Calu3 (cell line): ENCODE results near the gene SF3B2. TPM values are rescaled to one million over a fixed set of nuclear protein-coding genes. Genes with fewer than 3 reads are reported as not detected.

Experiments
- BruUV-seq: library from RNA; stranded (reverse); fragments of 400-500 nt; replicated peaks from 2 replicates; lab custom pipeline; 2021; lab: Mats Ljungman, UMichigan
- CTCF ChIA-PET: fragments of 300-600 bp; sonication (Branson Sonifier 250); formaldehyde crosslinking; loops from one replicate; lab custom pipeline; 2022; ENCODE audit warnings: antibody characterized with exemption; lab: Charles Lee
- DNase-seq: peaks from one replicate; pipeline ENCODE4 v3.0.0; 2022
- H3K27ac Mint-ChIP-seq: one replicate; pipeline ENCODE4 v1.8.0; 2022; ENCODE audit warnings: mixed read lengths; ENCODE audit not compliant: unreplicated experiment
- H3K27me3 Mint-ChIP-seq: one replicate; pipeline ENCODE4 v1.8.0; 2022; ENCODE audit warnings: mixed read lengths; ENCODE audit not compliant: unreplicated experiment
- H3K36me3 Mint-ChIP-seq: one replicate; pipeline ENCODE4 v1.8.0; 2022; ENCODE audit warnings: mild to moderate bottlenecking, moderate library complexity, mixed read lengths; ENCODE audit not compliant: insufficient read depth, unreplicated experiment
- H3K4me1 Mint-ChIP-seq: one replicate; pipeline ENCODE4 v1.8.0; 2022; ENCODE audit warnings: mild to moderate bottlenecking, low read depth, mixed read lengths; ENCODE audit not compliant: unreplicated experiment
- H3K4me3 Mint-ChIP-seq: one replicate; pipeline ENCODE4 v1.8.0; 2022; ENCODE audit warnings: mild to moderate bottlenecking, low read depth, moderate library complexity, mixed read lengths; ENCODE audit not compliant: unreplicated experiment
- H3K9me3 Mint-ChIP-seq: one replicate; pipeline ENCODE4 v1.8.0; 2022; ENCODE audit warnings: low read depth, mixed read lengths; ENCODE audit not compliant: unreplicated experiment
- CTCF ChIP-seq: fragments of 200-600 bp; IDR thresholded peaks from one replicate; pipeline ENCODE4 v1.8.0; 2022; ENCODE audit warnings: antibody characterized with exemption; ENCODE audit not compliant: unreplicated experiment
- intact Hi-C: fragments of 100-400 bp; cut with micrococcal nuclease; formaldehyde crosslinking; loops from one replicate; pipeline ENCODE4 v1.10.0; 2022; ENCODE audit not compliant: unreplicated experiment
- total RNA-seq: library from RNA; stranded (reverse); gene quantifications from 2 replicates; pipeline ENCODE4 v1.2.3, GENCODE V29; 2022

The SF3B2 gene
- total RNA-seq, 1 experiment from 2014 or later: 173 TPM

- H3K9me3 Mint-ChIP-seq: no peaks in the 10 kb centered on the region
- H3K4me3 Mint-ChIP-seq: no peak overlapping the region
- H3K4me1 Mint-ChIP-seq: peaks cover 14% of the 10 kb centered on the region
- intact Hi-C loops: no loop called here
- no TSS peak for BruUV-seq
- CTCF ChIA-PET: no interaction called here
- H3K36me3 Mint-ChIP-seq: peaks cover 60% of the 10 kb centered on the region
- no peak overlapping the region for H3K27ac Mint-ChIP-seq
- DNase-seq: no peak
- H3K27me3 Mint-ChIP-seq: no peaks in the 10 kb centered on the region
- TF ChIP-seq CTCF: no peak
These were observed 48.0 kb upstream of the SF3B2 start for GRCh38 chr11:66004186-66004585.

GRCh38 chr11:66006134-66006890 is 45.9 kb upstream of the SF3B2 start:
- TF ChIP-seq CTCF: no peak
- Mint-ChIP-seq H3K27me3 (no peaks in the 10 kb centered on the region), H3K4me1 (peaks cover 7% of the 10 kb centered on the region), H3K9me3 (no peaks in the 10 kb centered on the region), H3K4me3 (no peak overlapping the region), H3K36me3 (peaks cover 46% of the 10 kb centered on the region), H3K27ac (no peak overlapping the region)
- BruUV-seq: no TSS peak
- no peak for DNase-seq
- intact Hi-C loops: no loop called here
- CTCF ChIA-PET: no interaction called here

GRCh38 chr11:66006891-66007176 is 45.3 kb upstream of the SF3B2 start:
- no peak overlapping the region for H3K27ac Mint-ChIP-seq
- no TSS peak for BruUV-seq
- no peak overlapping the region for H3K4me3 Mint-ChIP-seq
- peaks cover 7% of the 10 kb centered on the region for H3K4me1 Mint-ChIP-seq
- intact Hi-C loops: no loop called here
- CTCF ChIA-PET: no interaction called here
- no peak for DNase-seq
- no peak for TF ChIP-seq CTCF
- H3K9me3 Mint-ChIP-seq: no peaks in the 10 kb centered on the region
- peaks cover 46% of the 10 kb centered on the region for H3K36me3 Mint-ChIP-seq
- H3K27me3 Mint-ChIP-seq: no peaks in the 10 kb centered on the region

GRCh38 chr11:66007201-66007634 is 44.9 kb upstream of the SF3B2 start:
- Mint-ChIP-seq H3K27ac (no peak overlapping the region), H3K36me3 (peaks cover 46% of the 10 kb centered on the region), H3K4me1 (peaks cover 7% of the 10 kb centered on the region), H3K27me3 (no peaks in the 10 kb centered on the region), H3K4me3 (no peak overlapping the region), H3K9me3 (no peaks in the 10 kb centered on the region)
- TF ChIP-seq CTCF: no peak
- no TSS peak for BruUV-seq
- no peak for DNase-seq
- CTCF ChIA-PET: no interaction called here
- intact Hi-C loops: no loop called here
